SK-N-SH (cell line): ENCODE data around the gene SPAG9.

Experiments
- EZH2phosphoT487 ChIP-seq: fragments of 200-600 bp; sonication (generic); IDR thresholded peaks from 2 replicates; pipeline ENCODE4 v1.6.1; 2017; ENCODE audit warnings: low read depth, mixed run types, mild to moderate bottlenecking, antibody characterized with exemption, moderate library complexity, borderline replicate concordance
- FOXM1 ChIP-seq: IDR thresholded peaks from 2 replicates; pipeline ENCODE4 v1.4.0; 2012; ENCODE audit warnings: low read depth, mild to moderate bottlenecking
- MAX ChIP-seq: IDR thresholded peaks from 2 replicates; pipeline ENCODE4 v1.4.0; 2012; ENCODE audit warnings: low read depth
- NFIC ChIP-seq: IDR thresholded peaks from 2 replicates; pipeline ENCODE4 v1.4.0; 2012; ENCODE audit warnings: borderline replicate concordance
- POLR2AphosphoS5 ChIP-seq: IDR thresholded peaks from 2 replicates; pipeline ENCODE4 v1.6.1; 2012; ENCODE audit warnings: low read depth, low read length
- RAD21 ChIP-seq: IDR thresholded peaks from 2 replicates; pipeline ENCODE4 v1.6.1; 2012; ENCODE audit warnings: mild to moderate bottlenecking, low read length
- RFX5 ChIP-seq: IDR thresholded peaks from 2 replicates; pipeline ENCODE4 v1.6.1; 2012; ENCODE audit warnings: mild to moderate bottlenecking, improper control_type of control experiment, low read length
- TAF1 ChIP-seq: IDR thresholded peaks from 2 replicates; pipeline ENCODE4 v1.6.1; 2012; ENCODE audit warnings: low read depth, mild to moderate bottlenecking, low read length, moderate library complexity, borderline replicate concordance
- TEAD4 ChIP-seq: IDR thresholded peaks from 2 replicates; pipeline ENCODE4 v1.4.0; 2012; ENCODE audit warnings: mild to moderate bottlenecking, borderline replicate concordance; ENCODE audit not compliant: insufficient read depth
- TF ChIP-seq, protein P1 (sequence below): fragments of 200-600 bp; sonication (generic); IDR thresholded peaks from 2 replicates; pipeline ENCODE4 v1.6.1; 2017; ENCODE audit warnings: antibody characterized with exemption, mild to moderate bottlenecking, moderate library complexity

GRCh38 chr17:51010173-51010675 is 110.4 kb downstream of the SPAG9 start:
- TF ChIP-seq MAX (no peak), FOXM1 (no peak), RAD21 (no peak), TAF1 (no peak), TEAD4 (no peak), EZH2phosphoT487 (no peak), NFIC (no peak), RFX5 (no peak), POLR2AphosphoS5 (no peak)
- TF ChIP-seq, protein P1, sequence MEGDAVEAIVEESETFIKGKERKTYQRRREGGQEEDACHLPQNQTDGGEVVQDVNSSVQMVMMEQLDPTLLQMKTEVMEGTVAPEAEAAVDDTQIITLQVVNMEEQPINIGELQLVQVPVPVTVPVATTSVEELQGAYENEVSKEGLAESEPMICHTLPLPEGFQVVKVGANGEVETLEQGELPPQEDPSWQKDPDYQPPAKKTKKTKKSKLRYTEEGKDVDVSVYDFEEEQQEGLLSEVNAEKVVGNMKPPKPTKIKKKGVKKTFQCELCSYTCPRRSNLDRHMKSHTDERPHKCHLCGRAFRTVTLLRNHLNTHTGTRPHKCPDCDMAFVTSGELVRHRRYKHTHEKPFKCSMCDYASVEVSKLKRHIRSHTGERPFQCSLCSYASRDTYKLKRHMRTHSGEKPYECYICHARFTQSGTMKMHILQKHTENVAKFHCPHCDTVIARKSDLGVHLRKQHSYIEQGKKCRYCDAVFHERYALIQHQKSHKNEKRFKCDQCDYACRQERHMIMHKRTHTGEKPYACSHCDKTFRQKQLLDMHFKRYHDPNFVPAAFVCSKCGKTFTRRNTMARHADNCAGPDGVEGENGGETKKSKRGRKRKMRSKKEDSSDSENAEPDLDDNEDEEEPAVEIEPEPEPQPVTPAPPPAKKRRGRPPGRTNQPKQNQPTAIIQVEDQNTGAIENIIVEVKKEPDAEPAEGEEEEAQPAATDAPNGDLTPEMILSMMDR: no peak
